SK-N-DZ (cell line): ENCODE data around the gene IGLL1.
A peak's percentile ranks its signal among the peaks of the same experiment; 100 is the strongest.
"Not testable (repeated sequence)": the region's sequence is repeated elsewhere in the genome, so short reads cannot be mapped to it uniquely, and the experiment has no call there.

Experiments used
- DNase-seq: peaks from one replicate; pipeline ENCODE4 v3.0.0-alpha.2; 2015; ENCODE audit warnings: low spot score

IGLL1 gene

DNA sequence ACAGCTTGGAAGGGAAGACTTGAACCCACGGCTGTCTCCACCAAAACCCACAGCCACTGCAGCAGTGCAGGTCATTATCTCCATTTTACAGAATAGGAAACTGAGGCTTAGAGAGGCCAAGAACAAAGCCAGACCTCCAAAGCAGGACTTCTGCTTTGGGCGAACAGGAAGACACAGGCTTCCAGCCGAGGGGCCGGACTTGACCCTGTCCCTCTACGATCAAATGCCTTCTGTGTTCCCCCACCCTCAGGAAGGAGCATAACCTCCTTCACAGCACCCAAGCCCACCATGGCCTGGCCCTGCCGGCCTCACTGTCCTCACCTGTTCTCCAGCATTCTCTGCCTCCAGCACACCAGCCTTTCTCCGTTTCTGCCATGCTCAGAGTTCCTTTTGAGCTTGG lies 15.8 kb downstream of the IGLL1 start:
- no peak for DNase-seq

DNA sequence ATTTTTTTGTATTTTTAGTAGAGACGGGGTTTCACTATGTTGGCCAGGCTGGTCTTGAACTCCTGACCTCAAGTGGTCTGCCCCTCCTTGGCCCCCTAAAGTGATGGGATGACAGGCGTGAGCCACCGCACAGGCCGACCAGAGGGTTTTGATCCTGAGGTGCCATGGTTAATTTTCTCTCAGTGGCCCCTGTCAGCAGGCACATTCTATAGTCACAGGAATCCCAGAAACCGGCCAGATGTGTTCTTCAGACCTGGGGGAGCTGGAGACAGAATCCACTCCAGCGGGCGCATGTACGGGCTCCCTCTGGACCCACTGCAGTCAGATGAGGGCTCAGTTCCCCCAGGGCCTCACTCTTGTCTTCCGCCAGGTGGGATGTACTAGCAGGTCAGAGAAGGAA lies 17.0 kb downstream of the IGLL1 start:
- no peak for DNase-seq

DNA sequence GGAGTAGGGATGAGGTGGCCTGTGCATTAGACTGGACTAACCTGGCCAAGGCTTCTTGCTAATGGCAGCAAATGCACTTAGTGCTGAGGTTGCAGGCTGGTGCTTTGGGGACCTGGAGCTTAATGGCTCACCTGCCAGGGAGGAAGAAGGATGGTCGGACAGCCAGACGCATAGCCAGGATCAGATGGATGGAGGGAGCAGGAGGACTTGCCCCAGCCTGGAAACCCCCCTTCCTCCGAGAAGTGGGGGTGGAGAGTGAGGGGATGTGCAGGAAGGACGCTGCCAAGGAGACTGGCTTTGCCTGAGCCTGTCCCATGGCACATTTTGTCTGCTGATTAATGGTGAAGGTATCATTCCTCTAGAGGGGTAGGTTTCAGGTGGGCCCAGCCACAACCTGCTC lies 17.9 kb downstream of the IGLL1 start:
- no peak for DNase-seq

DNA sequence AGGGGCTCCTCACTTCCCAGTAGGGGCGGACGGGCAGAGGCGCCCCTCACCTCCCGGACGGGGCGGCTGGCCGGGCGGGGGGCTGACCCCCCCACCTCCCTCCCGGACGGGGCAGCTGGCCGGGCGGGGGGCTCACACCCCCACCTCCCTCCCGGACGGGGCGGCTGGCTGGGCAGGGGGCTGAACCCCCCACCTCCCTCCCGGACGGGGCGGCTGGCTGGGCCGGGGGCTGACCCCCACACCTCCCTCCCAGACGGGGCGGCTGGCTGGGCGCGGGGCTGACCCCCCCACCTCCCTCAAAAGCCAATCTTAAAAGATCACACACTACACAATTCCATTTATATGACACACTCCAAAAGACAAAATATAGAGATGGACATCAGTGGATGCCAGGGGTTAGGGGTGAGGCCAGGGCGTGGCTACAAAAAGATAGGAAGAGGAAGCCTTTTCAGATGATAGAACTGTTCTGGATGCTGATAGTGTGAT lies 19.0 kb downstream of the IGLL1 start:
- not testable (repeated sequence) for DNase-seq

DNA sequence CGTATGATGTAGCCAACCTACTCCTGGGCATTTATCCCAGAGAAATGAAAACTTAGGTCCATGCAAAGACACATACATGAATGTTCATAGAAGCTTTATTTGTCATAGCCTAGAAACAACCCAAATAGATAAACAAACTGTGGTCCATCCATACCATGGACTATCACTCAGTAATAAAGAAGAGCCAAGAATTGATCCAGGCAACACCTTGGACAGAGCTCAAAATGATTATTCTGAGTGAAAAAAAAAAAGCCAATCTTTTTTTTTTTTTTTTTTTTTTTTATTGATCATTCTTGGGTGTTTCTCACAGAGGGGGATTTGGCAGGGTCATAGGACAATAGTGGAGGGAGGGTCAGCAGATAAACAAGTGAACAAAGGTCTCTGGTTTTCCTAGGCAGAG lies 19.9 kb downstream of the IGLL1 start:
- not testable (repeated sequence) for DNase-seq

GRCh38 chr22:23557467-23557866 lies 22.6 kb downstream of the IGLL1 start:
- no peak for DNase-seq

DNA sequence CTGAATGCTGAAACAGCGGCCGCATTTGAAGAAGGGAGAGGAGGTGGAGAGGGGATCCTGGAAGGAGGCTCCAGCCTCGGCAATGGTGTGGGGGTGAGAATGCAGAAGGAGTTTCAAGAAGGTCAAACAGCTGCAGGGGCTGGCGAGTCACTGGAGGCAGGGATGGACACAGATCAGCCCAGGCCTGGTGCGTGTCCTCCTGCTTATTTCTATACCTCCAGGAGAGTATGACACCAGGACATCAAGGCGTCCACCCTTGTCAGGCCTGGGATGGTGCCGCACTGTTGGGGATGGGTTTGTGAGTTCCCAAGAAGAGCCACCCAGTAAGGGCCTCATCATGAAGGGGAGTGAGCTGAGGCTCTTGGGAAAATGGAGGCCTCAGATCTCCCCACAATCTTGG lies 23.1 kb downstream of the IGLL1 start:
- DNase-seq: no peak

GRCh38 chr22:23556026-23556620 lies 24.0 kb downstream of the IGLL1 start:
- peak; percentile 90 for DNase-seq

DNA sequence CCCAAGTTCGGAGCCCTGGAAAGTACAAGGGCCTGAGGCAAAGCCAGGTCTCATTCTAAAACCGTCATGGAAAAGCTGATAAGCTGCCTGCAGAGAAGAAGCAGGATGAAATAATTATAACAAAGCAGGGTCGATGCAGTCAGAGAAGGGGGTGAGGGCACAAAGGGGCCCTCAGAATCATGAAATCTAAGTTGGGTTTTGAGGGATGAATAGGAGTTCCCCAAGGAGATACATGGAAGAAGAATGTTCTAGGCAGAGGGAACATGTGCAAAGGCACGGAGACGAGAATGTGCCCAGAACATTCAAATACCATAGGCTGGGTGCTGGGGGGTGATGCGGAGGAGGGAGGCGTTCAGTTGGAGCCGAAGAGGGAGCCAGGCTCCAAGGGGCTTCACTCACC lies 25.0 kb downstream of the IGLL1 start:
- DNase-seq: no peak

DNA sequence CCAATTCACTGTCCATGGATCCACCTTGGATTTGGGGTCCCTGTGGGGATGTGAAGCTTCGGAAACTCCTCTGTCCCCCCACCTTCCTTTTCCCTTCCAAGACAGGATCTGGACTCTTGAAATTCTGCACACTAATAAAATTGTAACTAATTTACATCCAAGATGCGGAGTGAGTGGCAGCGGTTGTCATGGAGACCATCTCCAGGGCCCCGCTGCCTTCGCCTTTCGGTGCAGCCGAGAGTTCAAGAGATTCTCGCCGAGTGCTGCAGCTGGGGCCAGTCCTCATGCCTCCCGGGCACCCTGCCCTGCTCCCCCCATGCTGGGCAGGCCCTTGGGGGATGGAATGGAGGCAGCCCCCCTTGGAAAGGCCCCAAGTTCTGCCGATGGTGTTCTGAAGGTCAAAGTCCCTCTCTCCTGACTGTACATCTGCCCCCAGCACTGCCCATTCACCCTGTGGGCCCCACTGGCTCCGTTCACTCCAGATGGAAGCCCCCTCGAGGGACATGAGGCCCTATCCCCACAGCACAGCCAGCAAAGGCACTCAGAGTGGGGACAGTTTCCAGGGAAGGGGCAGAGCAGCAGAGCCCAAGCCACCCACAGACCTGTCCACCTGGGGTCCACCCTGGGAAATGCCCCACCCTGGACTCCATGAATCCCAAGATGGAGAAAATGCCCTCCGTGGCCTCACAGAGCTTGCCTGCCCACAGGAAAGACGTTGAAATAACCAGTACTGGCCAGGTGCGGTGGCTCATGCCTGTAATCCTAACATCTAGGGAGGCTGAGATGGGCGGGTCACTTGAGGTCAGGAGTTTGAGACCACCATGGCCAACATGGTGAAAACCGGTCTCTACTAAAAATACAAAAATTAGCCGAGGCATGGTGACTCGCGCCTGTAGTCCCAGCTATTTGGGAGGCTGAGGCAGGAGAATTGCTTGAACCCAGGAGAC lies 25.9 kb downstream of the IGLL1 start:
- peak; percentile 84 for DNase-seq

- peak; percentile 62 for DNase-seq
Observed at GRCh38 chr22:23553438-23553837, 26.7 kb downstream of the IGLL1 start.

DNA sequence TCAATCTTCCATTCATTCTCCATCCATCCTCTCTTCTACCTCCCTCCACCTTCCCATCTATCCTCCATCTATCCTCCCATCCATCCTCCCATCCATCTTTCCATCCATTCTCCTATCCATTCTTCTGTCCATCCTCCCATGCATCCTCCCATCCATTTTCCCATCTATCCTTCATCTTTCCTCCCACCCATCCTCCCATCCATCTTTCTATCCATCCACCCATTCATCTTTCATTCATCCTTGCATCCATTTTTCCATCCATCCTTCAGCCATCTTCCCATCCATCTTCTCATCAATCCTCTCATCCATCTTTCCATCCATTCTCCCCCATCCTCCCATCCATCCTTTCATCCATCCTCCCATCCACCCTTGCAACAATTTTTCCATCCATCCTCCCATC lies 27.5 kb downstream of the IGLL1 start:
- no peak for DNase-seq

- DNase-seq: no peak
Observed at GRCh38 chr22:23551385-23551784, 28.7 kb downstream of the IGLL1 start.

GRCh38 chr22:23550049-23550650 lies 29.9 kb downstream of the IGLL1 start:
- DNase-seq: no peak

DNA sequence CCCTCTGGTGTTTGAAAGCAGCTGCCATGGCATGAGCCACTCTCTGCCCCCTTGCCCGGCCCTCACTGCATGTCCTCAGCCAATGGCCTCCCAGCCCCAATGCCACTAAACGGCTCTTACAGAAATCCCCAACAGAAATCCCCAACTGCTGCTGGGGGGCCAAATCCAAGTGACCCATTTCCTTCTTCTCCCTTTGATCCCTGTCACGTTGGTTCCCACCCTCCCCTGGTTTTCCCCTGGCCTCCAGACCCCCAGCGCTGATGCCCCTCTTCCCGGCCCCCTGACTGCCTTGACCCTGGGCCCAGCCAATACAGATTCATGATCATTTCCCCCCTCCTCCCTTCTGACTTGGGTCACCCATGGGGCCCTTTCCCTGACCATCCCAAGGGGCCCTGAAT lies 30.9 kb downstream of the IGLL1 start:
- DNase-seq: no peak

DNA sequence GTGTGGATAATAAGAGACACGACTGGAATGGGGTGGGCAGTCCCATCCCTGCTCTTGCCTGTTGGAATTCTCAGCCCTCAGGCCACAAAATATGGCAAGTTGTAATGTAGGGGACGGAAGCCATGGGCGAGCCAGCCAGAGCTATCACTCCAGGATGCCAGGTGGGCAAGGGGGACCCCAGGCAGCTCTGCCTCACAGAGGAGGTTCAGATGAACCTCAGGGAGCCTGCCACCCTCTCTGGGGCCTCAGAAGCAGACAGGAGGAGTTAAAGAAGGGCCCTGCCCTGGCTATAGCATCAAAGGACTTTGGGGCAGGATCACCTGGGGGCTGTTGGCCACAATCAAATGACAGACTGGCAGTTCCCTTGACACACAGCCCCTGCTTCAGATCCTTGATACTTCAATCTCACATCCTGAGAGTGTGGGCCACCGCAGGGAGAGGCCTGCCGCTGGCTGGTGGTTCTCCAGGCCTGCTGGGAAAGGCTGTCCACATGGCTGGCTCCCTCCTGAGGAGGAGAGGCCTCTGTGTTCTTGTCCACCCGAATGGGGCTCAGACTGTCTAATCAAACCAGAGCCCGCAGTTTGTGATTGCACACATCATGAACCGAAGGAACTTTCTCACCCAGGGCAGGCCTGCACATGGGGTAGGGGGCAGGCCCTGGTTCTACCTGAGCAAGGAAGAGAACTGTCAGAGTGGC lies 31.4 kb downstream of the IGLL1 start:
- no peak for DNase-seq

GRCh38 chr22:23547818-23548500 lies 32.1 kb downstream of the IGLL1 start:
- DNase-seq: no peak

DNA sequence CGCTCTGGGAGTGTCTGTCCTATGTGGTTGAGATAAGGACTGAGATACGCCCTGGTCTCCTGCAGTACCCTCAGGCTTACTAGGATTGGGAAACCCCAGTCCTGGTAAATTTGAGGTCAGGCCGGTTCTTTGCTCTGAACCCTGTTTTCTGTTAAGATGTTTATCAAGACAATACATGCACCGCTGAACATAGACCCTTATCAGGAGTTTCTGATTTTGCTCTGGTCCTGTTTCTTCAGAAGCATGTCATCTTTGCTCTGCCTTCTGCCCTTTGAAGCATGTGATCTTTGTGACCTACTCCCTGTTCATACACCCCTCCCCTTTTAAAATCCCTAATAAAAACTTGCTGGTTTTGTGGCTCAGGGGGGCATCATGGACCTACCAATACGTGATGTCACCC lies 32.7 kb downstream of the IGLL1 start:
- peak; percentile 84 for DNase-seq

DNA sequence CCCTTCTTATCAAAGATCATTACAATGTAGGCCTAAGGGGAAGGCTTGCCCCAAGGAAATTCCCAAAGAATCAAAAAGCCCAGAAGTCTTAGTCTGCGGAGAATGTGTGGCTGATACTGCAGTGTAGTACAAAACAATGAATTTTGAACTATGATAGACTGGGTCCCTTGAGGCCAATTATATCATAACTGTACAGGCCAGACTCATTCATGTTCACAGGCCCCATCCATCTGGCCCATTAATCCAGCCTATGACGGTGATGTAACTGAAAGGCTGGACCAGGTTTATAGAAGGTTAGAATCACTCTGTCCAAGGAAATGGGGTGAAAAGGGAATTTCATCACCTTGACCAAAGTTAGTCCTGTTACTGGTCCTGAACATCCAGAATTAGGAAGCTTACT lies 35.2 kb downstream of the IGLL1 start:
- no peak for DNase-seq

DNA sequence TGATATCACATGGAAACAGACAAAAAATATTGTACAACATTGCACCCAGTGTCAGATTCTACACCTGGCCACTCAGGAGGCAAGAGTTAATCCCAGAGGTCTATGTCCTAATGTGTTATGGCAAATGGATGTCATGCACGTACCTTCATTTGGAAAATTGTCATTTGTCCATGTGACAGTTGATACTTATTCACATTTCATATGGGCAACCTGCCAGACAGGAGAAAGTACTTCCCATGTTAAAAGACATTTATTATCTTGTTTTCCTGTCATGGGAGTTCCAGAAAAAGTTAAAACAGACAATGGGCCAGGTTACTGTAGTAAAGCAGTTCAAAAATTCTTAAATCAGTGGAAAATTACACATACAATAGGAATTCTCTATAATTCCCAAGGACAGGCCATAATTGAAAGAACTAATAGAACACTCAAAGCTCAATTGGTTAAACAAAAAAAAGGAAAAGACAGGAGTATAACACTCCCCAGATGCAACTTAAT lies 36.5 kb downstream of the IGLL1 start:
- DNase-seq: not testable (repeated sequence)

- no peak for DNase-seq
Observed at GRCh38 chr22:23542933-23543332, 37.2 kb downstream of the IGLL1 start.
